ENCODE measurements around the gene RCC1.
"Not testable (repeated sequence)": the region's sequence is repeated elsewhere in the genome, so short reads cannot be mapped to it uniquely, and the experiment has no call there.

The RCC1 gene

GRCh38 chr1:28518745-28519341 lies 13.0 kb downstream of the RCC1 start:
- no peak for TF ChIP-seq CTCF (conservative IDR thresholded peaks at IDR 0.05; ENCODE audit: control insufficient read depth, insufficient read depth, low read depth, low read length)
- H3K4me3 ChIP-seq (ENCODE audit: control insufficient read depth, low read depth, low read length): peak overlapping the region; percentile 83
- peak; percentile 59 for DNase-seq (ENCODE audit: low read depth)

DNA sequence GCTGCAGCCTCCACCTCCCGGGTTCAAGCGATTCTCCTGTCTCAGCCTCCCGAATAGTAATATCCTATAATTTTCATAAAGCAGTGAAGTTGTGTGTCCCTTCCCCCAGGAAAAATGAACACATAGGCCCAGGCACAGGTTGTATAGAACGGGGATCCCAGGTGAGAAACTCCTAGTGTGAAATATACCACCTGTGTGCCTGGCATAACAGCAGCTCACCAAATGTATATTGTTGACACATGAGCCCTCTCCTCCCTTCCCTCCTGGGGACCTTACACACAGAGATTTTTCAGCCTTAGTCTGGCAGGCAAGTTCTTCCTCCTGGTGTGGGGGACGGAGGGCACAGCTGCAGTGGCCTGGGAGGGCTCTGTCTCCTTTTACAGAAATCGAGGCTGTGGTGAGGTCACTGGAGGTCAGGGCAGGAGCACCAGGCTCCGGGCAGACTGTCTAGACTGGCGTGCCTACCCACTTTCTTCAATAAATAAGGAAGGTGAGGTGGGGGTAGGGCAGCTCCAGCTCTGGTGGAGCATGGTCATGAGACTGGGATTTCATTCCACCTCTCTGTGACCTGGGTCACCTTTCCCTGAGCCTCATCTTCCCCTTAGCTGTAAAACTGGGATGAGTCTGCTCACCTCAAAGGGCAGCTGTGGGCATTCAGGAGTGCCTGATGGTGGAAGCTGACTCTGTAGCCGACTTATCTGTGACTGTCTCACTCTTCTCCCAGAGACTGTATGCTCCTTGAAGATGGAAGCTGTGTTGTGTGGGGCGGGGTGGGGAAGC lies 14.3 kb downstream of the RCC1 start:
- no peak for DNase-seq (ENCODE audit: low read depth)
- no peak for TF ChIP-seq CTCF (conservative IDR thresholded peaks at IDR 0.05; ENCODE audit: control insufficient read depth, insufficient read depth, low read depth, low read length)
- H3K4me3 ChIP-seq (ENCODE audit: control insufficient read depth, low read depth, low read length): no peak overlapping the region

DNA sequence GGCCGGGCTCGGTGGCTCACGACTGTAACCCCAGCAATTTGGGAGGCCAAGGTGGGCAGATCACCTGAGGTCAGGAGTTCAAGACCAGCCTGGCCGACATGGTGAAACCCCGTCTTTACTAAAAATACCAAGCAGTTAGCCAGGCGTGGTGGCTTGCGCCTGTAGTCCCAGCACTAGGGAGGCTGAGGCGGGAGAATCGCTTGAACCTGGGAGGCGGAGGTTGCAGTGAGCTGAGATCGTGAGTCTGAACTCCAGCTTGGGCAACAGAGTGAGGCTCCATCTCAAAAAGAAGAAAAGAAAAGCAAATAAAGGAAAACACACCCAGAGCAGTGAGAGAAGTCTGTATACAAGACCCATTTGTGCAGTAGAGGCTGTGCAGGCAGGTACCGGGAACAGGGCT lies 15.0 kb downstream of the RCC1 start:
- DNase-seq (ENCODE audit: low read depth); H3K4me3 ChIP-seq (ENCODE audit: control insufficient read depth, low read depth, low read length): not testable (repeated sequence)

DNA sequence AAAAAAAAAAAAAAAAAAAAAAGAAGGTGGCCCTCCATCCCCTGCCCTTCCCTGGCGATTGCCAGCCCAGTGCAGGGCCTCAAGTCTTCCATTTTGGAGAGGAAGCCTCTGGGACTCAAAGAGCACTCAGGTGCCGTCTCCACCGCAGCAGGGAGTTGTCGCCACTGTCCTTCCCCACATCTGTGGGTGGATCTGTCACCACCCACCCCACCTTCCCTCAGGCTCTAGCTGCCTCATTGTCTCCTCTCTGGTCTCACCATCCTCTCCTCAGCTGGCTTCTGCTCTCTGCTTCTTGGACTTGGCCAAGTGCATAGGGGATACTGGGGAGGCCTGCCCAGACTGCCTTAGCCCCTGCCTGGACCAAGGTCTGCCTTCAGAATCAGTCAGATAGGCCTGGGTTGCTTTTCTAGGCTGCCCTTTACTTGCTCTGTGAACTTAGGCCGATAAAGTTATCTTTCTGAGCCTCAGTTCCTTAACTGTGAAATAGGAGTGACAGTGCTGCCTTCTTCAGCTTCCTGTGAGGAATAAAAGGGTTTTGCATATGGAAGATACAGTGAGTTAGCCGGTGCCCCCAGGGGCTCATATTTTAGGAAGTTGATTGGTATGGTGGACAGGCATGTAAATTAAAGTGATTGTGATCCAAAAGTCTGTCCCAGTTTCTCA lies 15.8 kb downstream of the RCC1 start:
- no peak for DNase-seq (ENCODE audit: low read depth)
- no peak for TF ChIP-seq CTCF (conservative IDR thresholded peaks at IDR 0.05; ENCODE audit: control insufficient read depth, insufficient read depth, low read depth, low read length)
- H3K4me3 ChIP-seq (ENCODE audit: control insufficient read depth, low read depth, low read length): no peak overlapping the region

DNA sequence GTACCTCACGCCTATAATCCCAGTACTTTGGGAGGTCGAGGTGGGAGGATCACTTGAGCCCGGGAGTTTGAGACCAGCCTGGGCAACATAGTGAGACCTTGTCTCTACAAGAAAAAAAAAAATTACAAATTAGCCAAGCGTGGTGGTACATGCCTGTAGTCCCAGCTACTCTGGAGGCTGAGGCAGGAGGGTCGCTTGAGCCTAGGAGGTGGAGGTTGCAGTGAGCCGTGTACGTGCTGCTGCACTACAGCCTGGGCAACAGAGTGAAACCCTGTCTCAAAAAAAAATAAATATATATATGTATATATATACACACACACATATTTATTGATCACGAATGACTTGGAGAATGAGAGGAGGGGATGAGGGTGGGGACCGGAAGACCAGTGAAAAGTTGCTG lies 16.7 kb downstream of the RCC1 start:
- not testable (repeated sequence) for H3K4me3 ChIP-seq (ENCODE audit: control insufficient read depth, low read depth, low read length); DNase-seq (ENCODE audit: low read depth)

DNA sequence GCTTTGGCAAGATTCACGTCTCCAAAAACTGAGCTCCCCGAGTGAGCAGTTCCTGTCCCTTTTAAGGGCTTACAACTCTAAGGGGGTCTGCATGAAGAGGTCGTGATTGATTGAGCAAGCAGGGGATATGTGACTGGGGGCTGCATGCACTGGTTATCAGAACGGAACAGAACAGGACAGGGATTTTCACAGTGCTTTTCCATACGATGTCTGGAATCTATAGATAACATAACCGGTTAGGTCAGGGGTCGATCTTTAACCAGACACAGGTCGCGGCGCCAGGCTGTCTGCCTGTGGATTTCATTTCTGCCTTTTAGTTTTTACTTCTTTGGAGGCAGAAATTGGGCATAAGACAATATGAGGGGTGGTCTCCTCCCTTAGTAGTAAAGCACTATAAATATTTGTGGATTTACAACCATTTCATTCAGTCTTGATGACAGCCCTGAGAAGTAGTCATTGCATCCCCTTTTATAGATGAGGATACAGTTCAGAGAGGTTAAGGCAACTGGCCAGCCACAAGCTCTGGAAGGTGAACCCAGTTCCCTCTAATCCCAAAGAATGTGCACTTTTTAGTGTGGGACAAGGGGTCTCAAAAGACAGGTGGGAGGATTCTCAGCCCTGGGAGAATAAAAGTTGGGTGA lies 19.3 kb downstream of the RCC1 start:
- DNase-seq (ENCODE audit: low read depth); H3K4me3 ChIP-seq (ENCODE audit: control insufficient read depth, low read depth, low read length): not testable (repeated sequence)

GRCh38 chr1:28526886-28527285 lies 21.0 kb downstream of the RCC1 start:
- no peak overlapping the region for H3K4me3 ChIP-seq (ENCODE audit: control insufficient read depth, low read depth, low read length)
- TF ChIP-seq CTCF (conservative IDR thresholded peaks at IDR 0.05; ENCODE audit: control insufficient read depth, insufficient read depth, low read depth, low read length): no peak
- DNase-seq (ENCODE audit: low read depth): no peak

GRCh38 chr1:28530456-28530855 lies 24.6 kb downstream of the RCC1 start:
- no peak overlapping the region for H3K4me3 ChIP-seq (ENCODE audit: control insufficient read depth, low read depth, low read length)
- no peak for TF ChIP-seq CTCF (conservative IDR thresholded peaks at IDR 0.05; ENCODE audit: control insufficient read depth, insufficient read depth, low read depth, low read length)
- no peak for DNase-seq (ENCODE audit: low read depth)

Data from fibroblast of mammary gland (primary cell).